Measurements from ENCODE around the gene CD72.
"Not testable (repeated sequence)": the region's sequence is repeated elsewhere in the genome, so short reads cannot be mapped to it uniquely, and the experiment has no call there.

CD72 gene

DNA sequence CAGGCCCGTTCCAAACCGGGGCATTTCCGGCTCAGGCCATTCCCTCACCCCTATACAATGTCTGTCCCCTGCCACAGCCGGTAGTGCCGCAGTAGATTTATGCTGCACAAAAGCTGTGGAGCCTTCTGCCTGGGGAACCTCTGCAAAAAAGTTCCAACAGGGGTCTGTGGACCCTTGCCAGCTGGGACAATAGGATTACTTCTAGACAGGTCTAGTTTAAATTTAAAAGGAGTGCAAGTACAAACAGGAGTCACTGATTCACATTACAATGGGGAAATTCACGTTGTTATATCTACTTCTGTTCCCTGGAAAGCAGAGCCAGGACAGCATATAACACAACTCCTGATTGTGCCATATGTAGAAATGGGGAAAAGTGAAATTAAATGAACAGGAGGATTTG is 34.7 kb downstream of the CD72 start:
- DNase-seq = not testable (repeated sequence)

GRCh38 chr9:35579659-35580227 is 38.5 kb downstream of the CD72 start:
- not testable (repeated sequence) for DNase-seq

- DNase-seq = no peak
Observed at GRCh38 chr9:35579130-35579529, 39.1 kb downstream of the CD72 start.

DNA sequence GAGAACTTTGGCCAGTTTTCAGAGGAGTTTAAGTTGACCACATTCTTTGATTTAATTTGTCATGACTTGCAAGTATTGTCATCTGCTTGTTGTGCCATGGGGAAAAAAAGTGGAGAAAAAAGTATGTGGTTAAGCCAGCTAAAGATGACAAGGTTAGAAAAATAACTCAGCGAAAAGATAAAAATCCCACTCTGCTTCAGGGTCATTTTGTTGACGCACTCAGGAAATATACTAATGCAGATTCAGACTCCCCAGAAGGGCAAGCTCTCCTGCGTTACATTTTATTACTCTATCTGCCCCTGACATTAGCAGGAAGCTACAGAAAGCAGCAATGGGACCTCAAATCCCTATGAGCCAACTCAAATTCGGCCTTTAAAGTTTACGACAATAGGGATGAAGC is 40.7 kb downstream of the CD72 start:
- DNase-seq = no peak

DNA sequence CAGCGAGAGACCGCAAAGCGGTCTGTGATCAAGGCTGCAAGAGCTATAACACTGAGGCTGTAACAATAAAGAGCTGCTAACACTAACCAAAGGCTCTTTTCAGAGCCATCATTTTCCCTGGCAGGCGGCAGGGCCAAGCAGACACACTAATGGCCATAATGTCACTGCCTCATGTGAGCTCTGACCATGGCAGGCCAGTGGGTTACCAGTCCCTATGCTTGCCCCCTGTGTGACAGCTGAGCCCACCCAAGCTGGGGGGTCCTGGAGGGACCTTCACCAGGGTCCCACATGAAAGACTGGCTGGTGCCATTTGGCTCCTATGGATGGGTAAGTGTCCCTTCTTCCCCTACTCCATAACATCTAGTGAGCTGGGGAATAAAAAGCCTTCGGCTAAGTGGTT is 42.7 kb downstream of the CD72 start:
- no peak for DNase-seq

GRCh38 chr9:35574578-35575122 is 43.6 kb downstream of the CD72 start:
- DNase-seq = no peak

- DNase-seq = no peak
Observed at GRCh38 chr9:35570709-35571504, 47.3 kb downstream of the CD72 start.

DNA sequence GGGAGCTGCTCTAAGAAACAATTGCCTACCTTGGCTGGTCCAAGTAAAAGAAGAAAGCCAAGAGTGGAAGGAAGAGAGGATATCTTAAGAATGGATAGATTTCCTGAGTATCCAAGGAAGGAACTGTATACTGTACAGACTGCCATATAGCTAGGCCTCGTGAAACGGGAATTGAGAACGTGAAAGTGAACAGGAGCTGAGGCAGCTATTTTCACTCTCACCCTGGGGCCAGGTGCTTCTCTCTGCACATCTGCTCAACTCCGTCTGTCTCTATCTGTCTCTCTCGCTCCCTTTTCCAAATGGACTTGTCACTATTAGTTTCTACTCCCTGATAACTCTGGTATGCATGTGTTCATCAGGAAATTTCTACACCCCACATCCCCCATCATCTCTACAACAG is 49.0 kb downstream of the CD72 start:
- no peak for DNase-seq

DNA sequence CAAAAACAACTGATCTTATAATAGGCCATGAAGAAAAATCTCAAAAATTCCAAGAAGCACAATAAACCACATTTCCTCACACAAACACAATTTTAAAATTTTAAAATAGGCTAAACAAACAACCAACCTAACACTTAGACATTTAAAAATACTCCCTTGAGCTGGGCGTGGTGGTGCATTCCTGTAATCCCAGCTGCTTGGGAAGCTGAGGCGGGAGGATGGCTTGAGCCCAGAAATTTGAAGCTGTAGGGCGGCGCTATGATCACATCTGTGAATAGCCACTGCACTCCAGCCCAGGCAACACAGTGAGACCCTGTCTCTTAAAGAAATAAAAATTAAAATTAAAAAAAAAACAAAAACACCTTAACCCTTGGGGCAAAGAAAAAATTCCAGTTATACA is 50.0 kb downstream of the CD72 start:
- DNase-seq = no peak

DNA sequence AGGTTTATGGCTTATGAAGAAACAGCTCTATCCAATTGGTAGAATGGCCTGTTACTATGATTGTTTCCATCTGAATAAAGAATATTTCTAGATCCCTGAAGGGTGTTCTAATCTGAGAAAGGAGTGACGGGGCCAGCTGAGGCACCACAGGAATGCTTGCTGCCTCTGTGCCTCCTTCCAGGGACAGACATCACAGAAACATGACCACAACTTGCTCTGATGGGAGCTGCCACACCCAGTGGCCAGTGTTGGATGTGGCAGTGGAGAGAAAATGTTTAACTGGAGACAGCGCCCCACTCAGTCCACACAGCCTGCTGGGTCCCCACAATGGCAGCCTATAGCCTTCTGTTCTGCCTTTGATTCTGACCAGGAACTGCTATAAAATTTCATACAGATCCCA is 51.8 kb downstream of the CD72 start:
- DNase-seq = no peak

DNA sequence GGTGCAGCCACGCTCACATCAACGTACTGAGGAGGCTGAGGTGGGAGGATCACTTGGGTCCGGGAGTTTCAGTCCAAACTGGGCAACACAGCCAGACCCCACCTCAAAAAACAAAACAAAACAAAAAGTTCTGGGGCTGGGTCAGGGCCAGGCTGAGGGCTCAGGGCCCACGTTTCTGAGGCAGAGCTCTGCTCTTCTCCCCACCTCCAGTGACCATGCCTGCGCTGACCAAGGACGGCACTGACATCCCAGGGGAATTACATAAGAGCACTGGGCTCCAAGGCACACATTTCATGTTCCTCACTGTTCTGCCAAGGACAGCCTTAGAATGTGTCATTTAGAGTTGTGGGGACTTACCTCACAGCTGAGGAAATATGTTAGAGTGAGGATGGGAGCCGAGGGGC is 53.6 kb downstream of the CD72 start:
- DNase-seq = no peak

DNA sequence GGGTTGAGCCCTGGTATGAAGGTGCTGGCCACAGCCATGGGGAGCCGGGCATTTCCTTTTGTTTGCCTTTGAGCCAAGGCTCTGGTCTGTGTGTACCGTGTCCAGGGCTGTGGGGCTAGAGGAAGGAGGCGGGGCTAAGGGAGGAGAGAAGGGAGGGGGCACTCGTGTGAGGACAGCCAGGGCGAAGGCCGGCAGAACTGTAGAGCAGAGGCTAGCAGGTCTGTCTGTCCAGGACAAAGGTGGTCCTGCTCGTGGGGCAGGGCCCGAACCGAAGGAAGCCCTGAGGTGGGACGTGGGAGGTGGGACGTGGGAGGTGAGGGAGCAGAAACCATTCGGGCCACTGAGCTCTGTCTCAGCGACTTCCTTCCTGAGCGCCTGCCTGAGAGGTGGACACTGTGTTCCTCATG is 54.4 kb downstream of the CD72 start:
- no peak for DNase-seq

GRCh38 chr9:35562895-35563780 is 55.1 kb downstream of the CD72 start:
- DNase-seq = no peak

DNA sequence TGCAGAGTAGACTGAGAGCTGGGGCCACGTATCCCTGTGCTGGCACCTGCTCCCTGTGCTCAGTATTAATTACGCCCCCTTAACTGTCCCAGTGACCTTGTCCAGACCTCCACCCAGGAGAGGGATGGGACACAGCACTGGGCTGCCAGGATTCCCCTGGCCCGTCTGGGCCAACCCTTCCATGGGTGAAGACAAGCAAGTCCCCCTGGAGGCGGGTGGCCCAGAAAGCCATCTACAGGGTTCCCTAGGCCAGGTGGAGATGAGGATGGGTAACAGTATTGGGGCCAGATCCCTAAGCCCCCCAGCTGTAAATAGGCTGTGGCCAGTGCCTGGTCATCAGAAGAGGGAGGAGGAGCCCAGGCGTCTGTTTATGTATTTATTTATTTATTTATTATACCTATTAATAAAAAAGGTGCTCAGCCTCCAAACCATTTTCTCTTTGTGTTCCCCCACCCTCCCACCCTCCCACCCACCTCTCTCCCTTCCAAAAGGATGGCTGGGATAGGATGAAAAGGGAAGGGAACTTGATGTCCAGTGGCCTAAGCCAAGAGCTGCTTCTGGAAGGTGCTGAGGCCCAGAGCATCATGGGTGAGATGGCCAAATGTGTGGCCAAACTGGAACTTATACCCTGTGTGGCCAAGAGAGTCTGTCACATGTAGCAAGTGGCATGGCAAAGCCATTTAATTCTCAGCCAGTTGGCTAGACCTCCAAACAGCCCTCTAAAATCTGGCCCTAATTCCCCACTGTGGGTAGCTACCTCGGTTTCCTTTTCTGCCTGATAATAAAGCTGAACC is 56.5 kb downstream of the CD72 start:
- DNase-seq = no peak

GRCh38 chr9:35560625-35561337 is 57.4 kb downstream of the CD72 start:
- DNase-seq = no peak
